GM19239 (cell line): ENCODE results near the gene TNPO2.
"Not testable (repeated sequence)": the region's sequence is repeated elsewhere in the genome, so short reads cannot be mapped to it uniquely, and the experiment has no call there.

Source experiments
- DNase-seq: peaks from one replicate; pipeline ENCODE4 v3.0.0; 2011; ENCODE audit warnings: low spot score; ENCODE audit not compliant: insufficient read length
- FAIRE-seq: peaks from 2 replicates; lab custom pipeline; 2011; peaks lifted over from hg19 to GRCh38; lab: Jason Lieb, UNC

The TNPO2 gene

GRCh38 chr19:12745166-12745897, 21.6 kb upstream of the TNPO2 start:
- FAIRE-seq (no peak), DNase-seq (no peak)

GRCh38 chr19:12737835-12738351, 14.2 kb upstream of the TNPO2 start:
- FAIRE-seq (no peak), DNase-seq (no peak)

GRCh38 chr19:12736995-12737834, 13.5 kb upstream of the TNPO2 start, which contains the start of gene GET3:
GET3 (plus strand) TSS chr19:12737497; CDS start chr19:12737506, 9 bp downstream.
- DNase-seq, result peak; percentile 96
- FAIRE-seq, result peak; percentile 98

- DNase-seq (peak; percentile 76), FAIRE-seq (peak; percentile 89)
These were observed 9.9 kb upstream of the TNPO2 start for GRCh38 chr19:12733369-12734214.

GRCh38 chr19:12731337-12731736, 7.6 kb upstream of the TNPO2 start:
- DNase-seq, result no peak
- no peak for FAIRE-seq

GRCh38 chr19:12730064-12730463, 6.3 kb upstream of the TNPO2 start:
- DNase-seq (no peak), FAIRE-seq (no peak)

GRCh38 chr19:12727745-12728433, 4.2 kb upstream of the TNPO2 start:
- no peak for DNase-seq

GRCh38 chr19:12726988-12727316, 3.2 kb upstream of the TNPO2 start:
- FAIRE-seq (no peak), DNase-seq (no peak)

More at GRCh38 chr19:12727745-12728433, 4.2 kb upstream of the TNPO2 start:
- FAIRE-seq, result no peak

- not testable (repeated sequence) for FAIRE-seq, DNase-seq
These were observed 1.9 kb upstream of the TNPO2 start for GRCh38 chr19:12725612-12726011.

GRCh38 chr19:12723381-12723640, 421 bp downstream of the TNPO2 start:
- no peak for DNase-seq
- FAIRE-seq, result peak; percentile 49

- peak; percentile 95 for FAIRE-seq
- DNase-seq, result peak; percentile 99
These were observed 959 bp downstream of the TNPO2 start for GRCh38 chr19:12722566-12723380.

GRCh38 chr19:12721656-12722565, 1.8 kb downstream of the TNPO2 start:
- FAIRE-seq, result no peak
- DNase-seq, result peak; percentile 78

- DNase-seq (no peak), FAIRE-seq (no peak)
These were observed 2.7 kb downstream of the TNPO2 start for GRCh38 chr19:12720851-12721655.

- no peak for FAIRE-seq
- no peak for DNase-seq
These were observed 3.4 kb downstream of the TNPO2 start for GRCh38 chr19:12720296-12720695.

GRCh38 chr19:12715929-12716328, 7.8 kb downstream of the TNPO2 start:
- FAIRE-seq, result no peak

GRCh38 chr19:12715102-12715501, 8.6 kb downstream of the TNPO2 start:
- FAIRE-seq (no peak), DNase-seq (no peak)

More at GRCh38 chr19:12715929-12716328, 7.8 kb downstream of the TNPO2 start:
- no peak for DNase-seq

- not testable (repeated sequence) for DNase-seq, FAIRE-seq
These were observed 10.4 kb downstream of the TNPO2 start for GRCh38 chr19:12713304-12713703.
